Pulmonary artery endothelial cell (primary cell): Measurements from ENCODE around the gene DYRK1A. TPM values are rescaled to one million over a fixed set of nuclear protein-coding genes. Genes with fewer than 3 reads are reported as not detected.

Experiments
- DNase-seq: peaks from one replicate; pipeline ENCODE4 v3.0.0-alpha.2; 2011; ENCODE audit warnings: low read depth, low spot score
- total RNA-seq: library from RNA; depleted of rRNA; stranded (reverse); fragments of >200 nt; gene quantifications from 2 replicates; pipeline ENCODE4 v1.2.3, GENCODE V29; 2014

The DYRK1A gene
- total RNA-seq, 1 donor from 2014 or later: 51.6 TPM

DNA sequence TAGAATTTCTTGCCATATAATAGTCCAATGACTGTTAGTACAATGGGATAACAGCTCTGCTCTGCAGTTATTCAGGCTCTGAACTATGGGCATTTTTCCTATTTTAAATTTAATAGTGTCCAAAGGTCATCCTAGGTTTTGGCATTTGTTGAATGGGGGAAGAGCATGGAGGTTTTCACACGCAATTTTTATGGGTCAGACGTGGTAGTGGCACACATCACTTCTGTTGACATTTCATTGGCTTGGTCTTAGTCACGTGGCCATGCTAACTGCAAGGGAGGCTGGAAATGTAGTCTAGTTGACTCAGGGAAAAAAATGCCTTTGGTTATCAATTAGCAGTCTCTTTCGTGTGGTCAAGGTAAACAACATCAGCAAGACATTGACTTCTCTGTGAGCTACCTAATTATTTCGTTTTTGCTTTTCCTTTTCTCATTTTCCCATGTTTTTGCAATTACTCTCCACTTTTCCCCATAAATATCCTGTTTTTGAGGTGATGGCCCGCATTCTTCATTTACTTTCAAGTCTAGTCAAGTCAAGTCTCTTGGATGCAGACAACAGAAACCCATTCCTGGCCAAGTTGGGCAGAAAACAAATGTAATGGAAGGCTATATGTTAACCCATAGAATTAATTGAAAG, 82.8 kb downstream of the DYRK1A start:
- DNase-seq: no peak

DNA sequence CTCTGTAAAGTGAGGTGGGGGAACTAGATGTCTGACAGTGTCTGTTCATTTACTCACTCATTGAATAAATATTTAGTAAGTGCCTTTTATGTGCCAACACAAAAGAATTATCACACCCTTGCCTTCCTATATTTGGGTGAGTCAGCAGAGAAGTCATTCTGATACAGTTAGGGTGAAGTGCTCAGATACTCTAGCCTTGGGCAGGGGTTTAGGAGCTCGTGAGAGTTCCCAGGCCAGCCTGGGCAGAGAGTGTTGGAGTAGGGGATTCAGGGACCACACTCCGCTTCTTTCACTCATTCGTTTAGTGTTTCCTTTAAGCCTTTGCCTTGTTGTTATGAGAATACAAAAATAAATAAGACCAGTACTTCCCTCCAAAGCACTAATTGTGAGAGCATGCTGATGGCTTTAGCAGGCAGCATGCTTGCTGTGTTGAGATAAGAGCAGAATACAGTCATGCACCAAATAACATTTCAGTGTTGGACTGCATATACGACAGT, 83.9 kb downstream of the DYRK1A start:
- DNase-seq: no peak

GRCh38 chr21:37451446-37451845, 84.9 kb downstream of the DYRK1A start:
- no peak for DNase-seq

GRCh38 chr21:37452227-37452626, 85.7 kb downstream of the DYRK1A start:
- DNase-seq: no peak

- DNase-seq: no peak
Measured at GRCh38 chr21:37453350-37453749, 86.8 kb downstream of the DYRK1A start.

- no peak for DNase-seq
Measured at GRCh38 chr21:37454869-37455503, 88.4 kb downstream of the DYRK1A start.

GRCh38 chr21:37455504-37455911, 88.9 kb downstream of the DYRK1A start:
- no peak for DNase-seq

- DNase-seq: no peak
Measured at GRCh38 chr21:37458669-37459276, 92.2 kb downstream of the DYRK1A start.

DNA sequence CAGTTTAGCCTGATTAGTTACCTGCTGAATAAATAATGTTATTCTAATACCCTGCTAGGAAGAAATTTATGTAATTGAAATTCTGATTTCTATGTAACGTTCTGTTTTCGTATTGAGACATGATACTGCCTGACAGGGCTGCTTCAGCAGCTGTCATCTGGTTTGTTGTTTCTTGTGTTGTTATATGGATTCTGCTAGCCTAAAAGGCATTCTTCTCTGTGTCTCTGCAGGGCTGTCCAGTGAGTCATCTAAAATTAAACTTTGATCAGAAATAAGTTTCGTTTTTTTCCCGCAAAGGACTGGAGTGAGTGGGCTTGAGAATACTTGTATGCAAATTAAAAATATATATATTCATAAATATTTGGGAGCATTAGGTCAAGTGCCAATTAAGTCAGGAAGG, 93.0 kb downstream of the DYRK1A start:
- no peak for DNase-seq

DNA sequence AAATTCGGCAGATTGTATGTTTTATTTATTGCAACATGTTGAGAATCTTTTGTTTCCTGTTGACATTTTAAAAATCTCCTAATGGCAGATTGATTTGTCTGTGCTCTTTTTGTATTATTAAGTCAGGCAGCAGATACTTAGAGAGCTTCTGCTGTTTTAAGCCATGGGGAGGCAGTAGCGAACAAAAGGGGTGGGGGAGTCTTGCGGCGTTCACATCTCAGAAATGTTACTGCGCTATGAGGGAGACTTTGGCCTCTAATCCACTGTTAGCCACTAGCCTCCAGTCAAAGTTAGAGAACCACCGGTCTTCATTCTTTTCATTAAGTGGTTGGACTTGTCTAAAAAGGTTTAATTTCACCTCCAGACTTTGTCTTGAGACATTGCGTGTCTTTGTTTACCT, 93.6 kb downstream of the DYRK1A start:
- DNase-seq: no peak

GRCh38 chr21:37461479-37461878, 94.9 kb downstream of the DYRK1A start:
- DNase-seq: no peak

DNA sequence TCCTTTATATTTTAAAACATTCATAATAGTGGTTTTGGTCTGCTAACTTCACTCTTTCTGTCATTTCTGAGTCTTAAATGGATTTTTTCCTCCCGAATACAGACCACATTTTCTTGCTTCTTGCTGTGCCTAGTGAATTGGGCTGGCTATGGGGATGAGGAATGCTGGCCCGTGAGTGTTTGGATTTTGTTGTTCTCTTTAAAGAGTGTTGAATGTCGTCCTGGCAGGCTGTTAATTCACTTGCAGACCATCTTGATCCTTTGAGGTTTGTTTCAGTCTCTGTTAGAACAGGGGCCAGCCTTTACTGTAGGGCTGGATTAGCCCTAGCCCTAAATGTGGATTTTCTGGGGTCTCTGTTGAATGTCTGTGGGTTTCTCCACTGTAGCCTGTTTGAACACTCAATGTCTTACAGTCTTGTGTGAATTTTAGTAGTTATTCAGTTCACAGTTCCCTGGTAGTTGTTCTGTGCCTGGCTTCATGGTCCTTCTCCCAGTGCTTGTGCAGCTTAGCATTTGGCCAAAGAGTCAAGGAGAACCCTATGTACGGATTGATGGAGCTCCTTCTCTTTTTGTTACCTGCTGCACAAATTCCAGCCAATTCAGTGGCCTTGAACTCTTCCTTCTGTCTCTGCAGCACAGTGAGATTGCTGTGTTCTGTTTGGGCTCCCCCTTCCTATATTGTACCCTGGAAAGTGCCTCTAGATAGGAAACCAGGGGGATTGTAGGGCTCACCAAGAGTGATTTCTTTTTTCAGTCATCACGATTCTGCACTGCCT, 95.7 kb downstream of the DYRK1A start:
- DNase-seq: no peak

DNA sequence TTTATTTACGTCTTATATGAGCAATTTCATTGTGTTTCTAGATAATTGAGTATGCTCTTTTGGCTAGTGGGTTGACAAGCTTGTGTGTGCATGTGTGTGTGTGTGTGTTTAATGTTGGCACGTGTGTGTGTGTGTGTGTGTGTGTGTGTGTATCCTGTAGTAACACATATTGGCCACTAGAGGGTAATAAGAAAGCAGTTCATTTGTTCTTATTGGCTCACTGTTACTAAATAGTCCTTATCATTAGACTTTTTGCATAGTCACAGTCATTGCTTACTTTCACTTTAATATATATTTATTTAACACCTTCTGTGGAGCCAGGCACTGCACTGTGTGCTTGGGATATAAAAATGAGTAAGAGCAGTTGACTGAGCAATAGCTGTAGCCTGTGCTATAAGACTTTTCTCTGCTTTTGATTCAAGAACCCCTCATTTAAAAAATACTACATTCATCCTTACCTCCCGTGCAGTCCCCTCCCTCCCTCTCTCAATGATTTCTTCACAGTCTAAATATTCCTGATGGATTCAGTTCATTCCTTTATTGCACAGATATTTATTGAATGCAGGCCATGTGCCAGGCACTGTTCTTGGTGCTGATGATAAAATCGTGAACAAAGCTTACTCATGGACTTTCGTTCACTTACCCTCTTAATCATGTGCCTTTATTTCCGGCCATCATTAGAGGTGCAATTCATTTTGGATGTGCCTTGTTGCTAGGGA, 96.7 kb downstream of the DYRK1A start:
- DNase-seq: no peak

DNA sequence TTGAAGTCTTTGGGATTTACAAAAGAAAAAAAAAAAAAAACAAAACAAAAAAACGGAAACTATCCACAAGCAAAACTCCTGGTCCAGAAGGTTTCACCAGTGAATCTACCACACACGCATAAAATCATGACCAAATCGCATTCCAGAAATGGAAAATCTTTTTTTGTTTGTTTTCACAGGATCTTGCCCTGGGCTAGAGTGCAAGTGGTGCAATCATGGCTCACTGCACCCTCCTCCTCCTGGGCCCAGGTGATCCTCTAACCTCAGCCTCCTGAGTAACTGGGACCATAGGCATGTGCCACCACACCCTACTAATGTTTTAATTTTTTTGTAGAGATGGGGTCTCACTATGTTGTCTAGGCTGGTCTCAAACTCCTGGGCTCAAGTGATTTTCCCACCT, 100.5 kb downstream of the DYRK1A start:
- DNase-seq: no peak

- no peak for DNase-seq
Measured at GRCh38 chr21:37468909-37469308, 102.3 kb downstream of the DYRK1A start.

- no peak for DNase-seq
Measured at GRCh38 chr21:37469441-37469840, 102.9 kb downstream of the DYRK1A start.

DNA sequence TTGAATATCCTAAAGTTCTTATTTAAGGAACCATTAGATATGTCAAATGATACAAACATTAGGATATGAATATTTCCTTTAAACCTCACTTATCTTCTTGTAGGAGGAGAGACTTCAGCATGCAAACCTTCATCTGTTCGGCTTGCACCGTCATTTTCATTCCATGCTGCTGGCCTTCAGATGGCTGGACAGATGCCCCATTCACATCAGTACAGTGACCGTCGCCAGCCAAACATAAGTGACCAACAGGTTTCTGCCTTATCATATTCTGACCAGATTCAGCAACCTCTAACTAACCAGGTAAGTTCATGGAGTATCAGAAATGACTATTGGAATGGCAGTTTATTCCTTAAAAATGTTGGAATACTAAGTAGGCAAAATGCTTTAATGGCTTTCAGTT, 106.0 kb downstream of the DYRK1A start:
- DNase-seq: no peak

GRCh38 chr21:37473491-37473890, 106.9 kb downstream of the DYRK1A start:
- DNase-seq: no peak

DNA sequence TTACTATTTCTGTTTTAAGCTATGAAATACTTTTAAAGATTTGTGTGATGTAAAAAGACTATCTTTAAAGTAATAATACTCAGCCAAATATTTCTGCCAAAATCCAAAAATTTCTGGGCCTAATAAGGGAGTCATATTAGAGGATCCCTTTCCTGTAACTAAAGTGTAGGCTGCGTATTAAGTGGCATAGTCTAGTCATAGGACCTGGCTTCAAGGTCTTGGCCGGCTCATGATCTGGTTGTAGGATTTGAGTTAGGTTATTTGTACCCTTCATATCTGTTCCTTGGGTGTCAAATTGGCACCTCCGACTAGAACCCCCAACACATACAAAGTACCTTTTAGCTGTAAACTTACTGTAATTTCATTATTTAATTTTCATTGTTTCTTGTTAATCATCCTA, 107.8 kb downstream of the DYRK1A start:
- DNase-seq: no peak

GRCh38 chr21:37475186-37475868, 108.8 kb downstream of the DYRK1A start:
- no peak for DNase-seq

DNA sequence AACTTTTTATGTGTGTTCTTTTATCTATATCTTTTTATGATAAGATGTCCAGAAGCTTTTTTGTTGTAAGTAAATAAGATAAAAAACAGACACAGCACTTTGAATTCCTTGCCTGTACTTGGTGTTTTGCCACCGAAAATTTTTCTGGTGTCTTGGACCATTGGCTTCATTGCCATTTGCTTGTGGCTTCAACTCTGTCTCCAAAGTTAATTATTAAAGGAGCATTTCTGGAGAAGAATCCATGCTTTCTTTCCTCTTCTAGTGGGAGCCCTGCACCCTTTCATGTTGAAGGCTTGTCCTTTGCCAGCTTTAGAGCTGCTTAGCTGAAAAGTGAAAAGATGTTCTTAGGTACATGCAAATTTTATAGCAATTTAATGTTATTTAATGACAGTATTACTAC, 112.2 kb downstream of the DYRK1A start:
- DNase-seq: no peak
